GM12891 (cell line): Measurements from ENCODE around the gene HEATR5A.

Experiments
- POLR2AphosphoS5 ChIP-seq: IDR thresholded peaks from 2 replicates; pipeline ENCODE4 v1.6.1; 2011; ENCODE audit warnings: low read depth, low read length, control low read depth
- TAF1 ChIP-seq: IDR thresholded peaks from 2 replicates; pipeline ENCODE4 v1.6.1; 2011; ENCODE audit warnings: low read depth, low read length, control low read depth

DNA sequence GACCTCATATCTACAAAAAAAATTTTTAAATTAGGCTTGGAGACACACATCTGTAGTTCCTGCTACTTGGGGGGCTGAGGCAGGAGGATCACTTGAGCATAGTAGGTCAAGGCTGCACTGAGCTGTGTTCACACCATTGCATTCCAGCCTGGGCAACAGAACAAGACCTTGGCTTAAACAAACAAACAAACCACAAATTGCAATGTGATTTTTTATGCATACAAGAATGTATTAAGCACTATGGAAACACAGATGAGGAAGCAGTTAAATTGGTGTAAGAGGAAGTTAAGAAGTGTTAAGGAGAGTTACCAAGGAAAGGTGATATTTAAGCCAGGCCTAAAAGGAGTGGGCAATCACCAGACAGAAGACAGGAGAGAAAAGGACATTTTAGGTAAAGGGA lies 129.1 kb downstream of the HEATR5A start:
- TF ChIP-seq TAF1 (no peak), POLR2AphosphoS5 (no peak)
